H9 (cell line): ENCODE measurements around the gene HIRIP3. TPM values are rescaled to one million over a fixed set of nuclear protein-coding genes. Genes with fewer than 3 reads are reported as not detected.
A peak's percentile ranks its signal among the peaks of the same experiment; 100 is the strongest.

Source experiments
- DNase-seq: peaks from one replicate; pipeline ENCODE4 v3.0.0-alpha.2; 2017
- H2AFZ ChIP-seq: one replicate; pipeline ENCODE4 v1.6.1; 2013; ENCODE audit warnings: mild to moderate bottlenecking, low read length, control low read depth, moderate library complexity
- H2AK5ac ChIP-seq: 2 replicates; pipeline ENCODE4 v1.6.1; 2013; ENCODE audit warnings: low read length, control low read depth, mixed read lengths; ENCODE audit not compliant: insufficient read length
- H2BK120ac ChIP-seq: one replicate; pipeline ENCODE4 v1.6.1; 2013; ENCODE audit warnings: low read depth, mild to moderate bottlenecking, low read length, control low read depth, inconsistent platforms; ENCODE audit not compliant: poor library complexity, severe bottlenecking
- H2BK12ac ChIP-seq: 2 replicates; pipeline ENCODE4 v1.6.1; 2013; ENCODE audit warnings: low read length, control low read depth, mixed read lengths, low read depth; ENCODE audit not compliant: insufficient read length
- H2BK15ac ChIP-seq: 2 replicates; pipeline ENCODE4 v1.6.1; 2013; ENCODE audit warnings: low read depth, low read length, control low read depth
- H2BK20ac ChIP-seq: one replicate; pipeline ENCODE4 v1.6.1; 2013; ENCODE audit warnings: low read depth, mild to moderate bottlenecking, low read length, control low read depth, inconsistent platforms; ENCODE audit not compliant: poor library complexity, severe bottlenecking
- H2BK5ac ChIP-seq: 2 replicates; pipeline ENCODE4 v1.6.1; 2013; ENCODE audit warnings: low read length, control low read depth, mixed read lengths; ENCODE audit not compliant: insufficient read length
- H3K14ac ChIP-seq: 2 replicates; pipeline ENCODE4 v1.6.1; 2013; ENCODE audit warnings: low read length, control low read depth; ENCODE audit not compliant: insufficient read depth
- H3K18ac ChIP-seq: 2 replicates; pipeline ENCODE4 v1.6.1; 2013; ENCODE audit warnings: low read depth, mild to moderate bottlenecking, mixed read lengths, low read length, control low read depth; ENCODE audit not compliant: insufficient read length
- H3K23ac ChIP-seq: 2 replicates; pipeline ENCODE4 v1.6.1; 2013; ENCODE audit warnings: low read length, control low read depth, mixed read lengths, low read depth; ENCODE audit not compliant: insufficient read length
- H3K23me2 ChIP-seq: 2 replicates; pipeline ENCODE4 v1.6.1; 2013; ENCODE audit warnings: low read depth, mild to moderate bottlenecking, mixed read lengths, low read length, control low read depth; ENCODE audit not compliant: insufficient read length, poor library complexity, severe bottlenecking
- H3K27ac ChIP-seq: 2 replicates; pipeline ENCODE4 v1.5.1; 2013; ENCODE audit warnings: low read length, control low read depth, mixed read lengths, low read depth; ENCODE audit not compliant: insufficient read length
- H3K27me3 ChIP-seq: 2 replicates; pipeline ENCODE4 v1.6.1; 2013; ENCODE audit warnings: low read length, control low read depth, inconsistent platforms; ENCODE audit not compliant: insufficient read depth
- H3K4ac ChIP-seq: 2 replicates; pipeline ENCODE4 v1.6.1; 2013; ENCODE audit warnings: low read depth, mild to moderate bottlenecking, control low read depth, inconsistent platforms, low read length, moderate library complexity
- H3K4me1 ChIP-seq: 2 replicates; pipeline ENCODE4 v1.6.1; 2013; ENCODE audit warnings: low read length, control low read depth, inconsistent platforms; ENCODE audit not compliant: insufficient read depth
- H3K4me2 ChIP-seq: 2 replicates; pipeline ENCODE4 v1.6.1; 2013; ENCODE audit warnings: low read length, control low read depth, mixed read lengths; ENCODE audit not compliant: insufficient read length, insufficient read depth
- H3K56ac ChIP-seq: 2 replicates; pipeline ENCODE4 v1.6.1; 2013; ENCODE audit warnings: low read depth, mild to moderate bottlenecking, mixed read lengths, low read length, control low read depth; ENCODE audit not compliant: insufficient read length
- H3K79me1 ChIP-seq: 2 replicates; pipeline ENCODE4 v1.6.1; 2013; ENCODE audit warnings: low read depth, mild to moderate bottlenecking, moderate library complexity, low read length, control low read depth, inconsistent platforms; ENCODE audit not compliant: insufficient read depth, poor library complexity, severe bottlenecking
- H3K79me2 ChIP-seq: 2 replicates; pipeline ENCODE4 v1.6.1; 2013; ENCODE audit warnings: low read length, control low read depth, inconsistent platforms; ENCODE audit not compliant: insufficient read depth
- H3K9ac ChIP-seq: 2 replicates; pipeline ENCODE4 v1.6.1; 2013; ENCODE audit warnings: low read length, control low read depth, mixed read lengths; ENCODE audit not compliant: insufficient read length; ENCODE audit errors: extremely low read depth
- H3K9me3 ChIP-seq: one replicate; pipeline ENCODE4 v1.6.1; 2013; ENCODE audit warnings: low read depth, low read length, inconsistent platforms; ENCODE audit not compliant: control insufficient read depth
- H3T11ph ChIP-seq: one replicate; pipeline ENCODE4 v1.6.1; 2013; ENCODE audit warnings: mild to moderate bottlenecking, low read length, control low read depth, inconsistent platforms
- H4K20me1 ChIP-seq: one replicate; pipeline ENCODE4 v1.6.1; 2013; ENCODE audit not compliant: control insufficient read depth, insufficient read length, insufficient read depth
- H4K5ac ChIP-seq: 2 replicates; pipeline ENCODE4 v1.6.1; 2013; ENCODE audit warnings: low read depth, mild to moderate bottlenecking, mixed read lengths, low read length, control low read depth; ENCODE audit not compliant: insufficient read length
- H4K8ac ChIP-seq: replicated peaks from 2 replicates; pipeline ENCODE4 v1.6.1; 2013; ENCODE audit warnings: low read length, control low read depth, mixed read lengths, low read depth; ENCODE audit not compliant: insufficient read length
- H4K91ac ChIP-seq: 2 replicates; pipeline ENCODE4 v1.6.1; 2013; ENCODE audit warnings: low read depth, mild to moderate bottlenecking, moderate library complexity, mixed read lengths, low read length, control low read depth; ENCODE audit not compliant: insufficient read length
- H3K27ac Mint-ChIP-seq, 3 experiments: 2 replicates in 2 of 3; 3 replicates in 1 of 3; pipeline ENCODE4 v1.8.0; 2020 to 2021; ENCODE audit warnings: mixed read lengths in 3 of 3, mild to moderate bottlenecking in 1 of 3, moderate library complexity in 1 of 3
- H3K27me3 Mint-ChIP-seq: 2 replicates; pipeline ENCODE4 v1.8.0; 2021; ENCODE audit warnings: low read depth, mild to moderate bottlenecking, moderate library complexity, mixed read lengths
- H3K36me3 Mint-ChIP-seq, 3 experiments: 2 replicates in 2 of 3; 3 replicates in 1 of 3; pipeline ENCODE4 v1.8.0; 2020 to 2021; ENCODE audit warnings: low read depth in 3 of 3, mixed read lengths in 3 of 3; ENCODE audit not compliant: insufficient read depth in 1 of 3
- H3K4me1 Mint-ChIP-seq, 2 experiments: 2 replicates each; pipeline ENCODE4 v1.8.0; 2020; ENCODE audit warnings: mixed read lengths in 2 of 2
- H3K4me3 Mint-ChIP-seq, 2 experiments: 2 replicates in 1 of 2; 3 replicates in 1 of 2; pipeline ENCODE4 v1.8.0; 2020 to 2021; ENCODE audit warnings: mild to moderate bottlenecking in 2 of 2, mixed read lengths in 2 of 2, moderate library complexity in 1 of 2
- H3K9me3 Mint-ChIP-seq, 2 experiments: 2 replicates in 1 of 2; 3 replicates in 1 of 2; pipeline ENCODE4 v1.8.0; 2020; ENCODE audit warnings: mild to moderate bottlenecking in 2 of 2, mixed read lengths in 2 of 2, moderate library complexity in 1 of 2
- WGBS: extraction: QIAGEN DNeasy Blood & Tissue Kit; methylation state at CpG from one replicate; pipeline ENCODE4 v1.1.7; 2013; ENCODE audit warnings: missing lambda C conversion rate, low lambda C conversion rate, mixed read lengths; ENCODE audit not compliant: insufficient read length; ENCODE audit errors: extremely low coverage; 5-methylcytosine and 5-hydroxymethylcytosine counted together
- total RNA-seq: library from RNA; stranded (reverse); gene quantifications from 2 replicates; pipeline ENCODE4 v1.2.1, GENCODE V29; 2021
- TF ChIP-seq, protein P1 (sequence below): fragments of 200-600 bp; sonication (generic); conservative IDR thresholded peaks from 3 replicates; pipeline ENCODE4 v1.8.0; 2021; ENCODE audit warnings: antibody characterized with exemption, mild to moderate bottlenecking

The HIRIP3 gene
- total RNA-seq, 1 experiment from 2014 or later = 21.6 TPM

DNA sequence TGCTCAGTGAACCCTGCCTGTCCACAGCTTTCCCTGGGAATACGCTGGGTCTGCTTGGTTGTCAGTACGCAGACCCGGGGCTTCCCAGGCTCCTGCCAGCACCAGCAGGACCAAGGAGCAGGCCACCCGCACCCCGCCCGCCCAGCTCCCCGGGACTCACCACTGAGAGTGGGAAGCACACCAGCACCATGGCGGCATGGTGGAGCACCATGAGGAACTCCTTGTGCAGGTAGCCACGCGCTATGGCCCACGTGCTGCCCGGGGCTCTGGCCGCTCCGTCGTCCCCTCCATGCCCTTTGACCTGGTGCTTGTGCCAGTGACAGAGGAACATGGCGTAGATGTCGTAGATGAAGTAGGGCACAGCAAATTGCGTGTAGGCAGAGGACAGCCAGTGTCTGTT is 31.0 kb upstream of the HIRIP3 start:
- Histone ChIP-seq H2BK120ac (no peak overlapping the region), H3K79me2 (no peaks in the 10 kb centered on the region; the same call in 1 of the 2 replicates), H3T11ph (no peak overlapping the region), H2BK12ac (no peak overlapping the region), H3K9ac (no peak overlapping the region), H3K4ac (no peak overlapping the region), H3K9me3 (no peaks in the 10 kb centered on the region), H2BK5ac (no peak overlapping the region), H3K27ac (no peak overlapping the region), H3K27me3 (no peaks in the 10 kb centered on the region), H3K18ac (no peak overlapping the region), H3K4me1 (peaks cover 3% of the 10 kb centered on the region; the same call in 1 of the 2 replicates), H3K4me2 (no peak overlapping the region), H3K23ac (no peak overlapping the region), H2BK15ac (no peak overlapping the region), H4K8ac (no peak overlapping the region), H4K20me1 (no peaks in the 10 kb centered on the region), H3K23me2 (peaks cover 16% of the 10 kb centered on the region), H2AFZ (no peak overlapping the region), H4K91ac (no peak overlapping the region), H4K5ac (no peak overlapping the region), H3K14ac (no peak overlapping the region; the same call in 1 of the 2 replicates), H2BK20ac (no peak overlapping the region), H2AK5ac (no peak overlapping the region), H3K79me1 (no peaks in the 10 kb centered on the region), H3K56ac (no peak overlapping the region)
- Mint-ChIP-seq H3K36me3 (peaks cover 6 to 16% (median 10%) of the 10 kb centered on the region in 3 experiments; a peak in 5 of 7 replicates), H3K4me1 (peaks cover 18 to 34% of the 10 kb centered on the region in 2 experiments), H3K27ac (no peak overlapping the region), H3K27me3 (no peaks in the 10 kb centered on the region; the same call in none of the 2 replicates), H3K9me3 (no peaks in the 10 kb centered on the region; a peak in 1 of 5 replicates), H3K4me3 (peak overlapping the region in 1 of 2 experiments; percentile 12; a peak in 1 of 5 replicates)
- no CpG with 5 or more reads among the region's 18 CpGs for WGBS
- no peak for DNase-seq
- TF ChIP-seq, protein P1, sequence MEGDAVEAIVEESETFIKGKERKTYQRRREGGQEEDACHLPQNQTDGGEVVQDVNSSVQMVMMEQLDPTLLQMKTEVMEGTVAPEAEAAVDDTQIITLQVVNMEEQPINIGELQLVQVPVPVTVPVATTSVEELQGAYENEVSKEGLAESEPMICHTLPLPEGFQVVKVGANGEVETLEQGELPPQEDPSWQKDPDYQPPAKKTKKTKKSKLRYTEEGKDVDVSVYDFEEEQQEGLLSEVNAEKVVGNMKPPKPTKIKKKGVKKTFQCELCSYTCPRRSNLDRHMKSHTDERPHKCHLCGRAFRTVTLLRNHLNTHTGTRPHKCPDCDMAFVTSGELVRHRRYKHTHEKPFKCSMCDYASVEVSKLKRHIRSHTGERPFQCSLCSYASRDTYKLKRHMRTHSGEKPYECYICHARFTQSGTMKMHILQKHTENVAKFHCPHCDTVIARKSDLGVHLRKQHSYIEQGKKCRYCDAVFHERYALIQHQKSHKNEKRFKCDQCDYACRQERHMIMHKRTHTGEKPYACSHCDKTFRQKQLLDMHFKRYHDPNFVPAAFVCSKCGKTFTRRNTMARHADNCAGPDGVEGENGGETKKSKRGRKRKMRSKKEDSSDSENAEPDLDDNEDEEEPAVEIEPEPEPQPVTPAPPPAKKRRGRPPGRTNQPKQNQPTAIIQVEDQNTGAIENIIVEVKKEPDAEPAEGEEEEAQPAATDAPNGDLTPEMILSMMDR = no peak
